Pancreas (tissue), 10 donors: ENCODE results near the gene EVI5L. TPM values are rescaled to one million over a fixed set of nuclear protein-coding genes. Genes with fewer than 3 reads are reported as not detected.

Source experiments
- ATAC-seq, 4 donors: fragments of 200-7000 bp; cut with Tn5 transposase; one replicate each; pipeline versions ENCODE4 v1.8.0 to v1.9.1; 2020; ENCODE audit warnings: mild to moderate bottlenecking in 4 of 4, moderate library complexity in 4 of 4
- DNase-seq, 6 donors: peaks; one replicate each; pipeline ENCODE4 v3.0.0-alpha.2; 2020
- FAIRE-seq: peaks from 2 replicates; lab custom pipeline; 2012; peaks lifted over from hg19 to GRCh38; lab: Jason Lieb, UNC
- H3K27ac ChIP-seq, 4 donors: fragments of 200-600 bp; sonication (generic); 1 replicate in 3 of 4; 2 replicates in 1 of 4; pipeline versions ENCODE4 v1.5.0 to v1.8.0; 2020
- H3K27me3 ChIP-seq, 4 donors: fragments of 200-600 bp; one replicate each; pipeline ENCODE4 v1.8.0; 2021
- H3K36me3 ChIP-seq, 3 donors: fragments of 200-600 bp; sonication (generic) in 1 of 3; one replicate each; pipeline versions ENCODE4 v1.5.0 to v1.8.0; 2020 to 2021
- H3K4me1 ChIP-seq, 3 donors: fragments of 200-600 bp; one replicate each; pipeline ENCODE4 v1.8.0; 2021
- H3K4me3 ChIP-seq, 4 donors: fragments of 200-600 bp; sonication (generic) in 2 of 4; one replicate each; pipeline versions ENCODE4 v1.5.0 to v1.8.0; 2020 to 2021
- H3K9me3 ChIP-seq, 4 donors: fragments of 200-600 bp; one replicate each; pipeline ENCODE4 v1.8.0; 2021
- WGBS, 2 donors: extraction: QIAGEN DNeasy Blood & Tissue Kit; methylation state at CpG; one replicate each; pipeline ENCODE4 v1.1.7; 2013; 5-methylcytosine and 5-hydroxymethylcytosine counted together
- intact Hi-C, 3 donors: fragments of 100-400 bp; cut with DNase I; formaldehyde crosslinking; loops; one replicate each; pipeline versions ENCODE4 v1.11.1 to v1.14.2; 2022
- polyA plus RNA-seq, 2 donors: library from polyadenylated mRNA; stranded (reverse); fragments of 200-250 nt; gene quantifications; one replicate each; pipeline ENCODE4 v1.2.3, GENCODE V29; 2013
- total RNA-seq, 6 donors: library from RNA; stranded (reverse); fragmentation: NEBNext Ultra II Directional in 4 of 6; extraction: Animal tissue kit (Norgen Biotek cat#: 25700) in 4 of 6; gene quantifications; one replicate each; pipeline versions ENCODE4 v1.2.1 to v1.2.4, GENCODE V29; 2021 to 2023
- TF ChIP-seq, protein P1 (sequence below), 4 donors: fragments of 200-600 bp; sonication (generic) in 3 of 4; IDR thresholded peaks; one replicate each; pipeline versions ENCODE4 v1.5.0 to v1.8.0; 2021; ENCODE audit warnings: antibody characterized with exemption in 4 of 4
- donor health status: healthy with polysubstance abuse.
- donor health status: DM: no; HTN: no; CAD: no; lungs with moderate emphysema.
- donor health status: DM: no; HTN: no; CAD: no.
- donor health status: control.
- donor health status: control.
- donor health status: Bipolar disorder and iron deficiency.
- donor health status: DM: yes; HTN: yes; CAD: no.
- donor health status: DM: no; HTN: no; CAD: no.
- donor health status: DM: no; HTN: no; CAD: no.
- donor health status: DM: yes; HTN: yes; CAD: no.

The EVI5L gene
- total and polyA plus RNA-seq, 8 donors, result 3.0 to 9.1 (median 4.8) TPM

DNA sequence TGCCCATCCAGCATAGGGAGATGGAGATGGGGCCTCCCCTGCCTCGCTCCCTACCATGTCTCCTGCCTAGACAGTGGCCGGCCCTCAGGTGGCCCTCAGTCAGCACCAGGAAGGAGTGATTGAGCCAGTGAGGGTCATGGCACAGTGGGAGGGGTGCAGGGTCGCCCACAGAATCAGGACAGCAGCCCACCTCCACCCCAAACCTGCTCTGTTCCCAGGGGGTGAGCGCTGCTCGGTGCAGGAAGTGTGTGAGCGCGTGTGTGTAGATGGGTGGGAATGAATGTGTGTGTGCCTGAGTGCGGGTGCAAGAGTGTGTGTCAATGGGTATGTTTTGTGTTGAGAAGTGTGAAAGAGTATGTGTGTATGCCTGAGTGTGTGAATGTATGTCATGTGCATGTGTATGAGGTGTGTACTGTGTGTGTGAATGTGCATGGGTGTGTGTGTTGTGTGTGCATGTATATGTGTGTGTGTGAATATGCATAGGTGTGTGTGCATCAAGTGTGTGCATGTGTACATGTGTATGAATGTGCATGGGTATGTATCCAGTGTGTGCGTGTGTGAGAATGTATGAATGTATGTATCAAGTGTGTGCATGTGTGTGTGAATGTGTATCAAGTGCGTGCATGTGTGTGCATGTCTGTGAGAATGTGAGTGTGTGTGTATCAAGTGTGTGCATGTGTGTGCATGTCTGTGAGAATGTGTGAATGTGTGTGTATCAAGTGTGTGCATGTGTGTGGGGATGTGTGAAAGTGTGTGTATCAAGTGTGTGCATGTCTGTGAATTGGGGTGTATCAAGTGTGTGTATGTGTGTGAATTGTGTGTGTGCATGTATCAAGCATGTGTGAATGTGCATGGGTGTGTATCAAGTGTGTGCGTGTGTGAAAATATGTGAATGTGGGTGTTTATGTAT, 12.0 kb downstream of the EVI5L start:
- no peak overlapping the region for H3K4me3 ChIP-seq
- TF ChIP-seq, protein P1, sequence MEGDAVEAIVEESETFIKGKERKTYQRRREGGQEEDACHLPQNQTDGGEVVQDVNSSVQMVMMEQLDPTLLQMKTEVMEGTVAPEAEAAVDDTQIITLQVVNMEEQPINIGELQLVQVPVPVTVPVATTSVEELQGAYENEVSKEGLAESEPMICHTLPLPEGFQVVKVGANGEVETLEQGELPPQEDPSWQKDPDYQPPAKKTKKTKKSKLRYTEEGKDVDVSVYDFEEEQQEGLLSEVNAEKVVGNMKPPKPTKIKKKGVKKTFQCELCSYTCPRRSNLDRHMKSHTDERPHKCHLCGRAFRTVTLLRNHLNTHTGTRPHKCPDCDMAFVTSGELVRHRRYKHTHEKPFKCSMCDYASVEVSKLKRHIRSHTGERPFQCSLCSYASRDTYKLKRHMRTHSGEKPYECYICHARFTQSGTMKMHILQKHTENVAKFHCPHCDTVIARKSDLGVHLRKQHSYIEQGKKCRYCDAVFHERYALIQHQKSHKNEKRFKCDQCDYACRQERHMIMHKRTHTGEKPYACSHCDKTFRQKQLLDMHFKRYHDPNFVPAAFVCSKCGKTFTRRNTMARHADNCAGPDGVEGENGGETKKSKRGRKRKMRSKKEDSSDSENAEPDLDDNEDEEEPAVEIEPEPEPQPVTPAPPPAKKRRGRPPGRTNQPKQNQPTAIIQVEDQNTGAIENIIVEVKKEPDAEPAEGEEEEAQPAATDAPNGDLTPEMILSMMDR (IDR thresholded peaks at IDR 0.05), result no peak
- intact Hi-C loops, result no loop called here
- H3K27me3 ChIP-seq, result no peaks in the 10 kb centered on the region
- H3K4me1 ChIP-seq, result no peaks in the 10 kb centered on the region
- H3K9me3 ChIP-seq, result no peaks in the 10 kb centered on the region
- FAIRE-seq, result no peak
- ATAC-seq, result no peak
- 89 to 93% methylated on average over 11 of the region's 11 CpGs for WGBS, 2 donors
- H3K36me3 ChIP-seq, result no peaks in the 10 kb centered on the region
- DNase-seq, result no peak
- no peak overlapping the region for H3K27ac ChIP-seq

DNA sequence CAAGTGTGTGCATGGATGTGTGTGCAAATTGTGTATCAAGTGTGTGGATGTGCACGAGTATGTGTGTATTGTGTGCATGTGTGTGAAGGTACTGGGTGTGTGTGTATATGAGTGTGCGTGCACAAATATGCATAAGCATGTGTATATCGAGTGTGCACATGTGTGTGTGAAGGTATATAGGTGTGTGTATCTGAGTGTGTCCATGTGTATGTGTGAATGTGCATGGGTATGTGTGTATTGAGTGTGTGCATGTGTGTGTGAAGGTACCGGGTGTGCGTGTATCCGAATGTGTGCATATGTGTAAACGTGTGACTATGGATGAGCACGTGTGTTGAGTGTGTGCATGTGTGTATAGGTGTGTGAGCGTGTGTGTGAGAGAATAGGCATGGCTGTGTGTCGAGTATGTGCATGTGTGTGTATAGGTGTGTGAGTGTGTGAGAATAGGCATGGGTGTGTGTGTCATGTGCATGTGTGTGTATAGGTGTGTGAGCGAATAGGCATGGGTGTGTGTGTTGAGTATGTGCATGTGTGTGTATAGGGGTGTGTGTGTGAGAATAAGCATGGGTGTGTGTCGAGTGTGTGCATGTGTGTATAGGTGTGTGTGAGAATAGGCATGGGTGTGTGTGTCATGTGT, 12.8 kb downstream of the EVI5L start:
- DNase-seq (no peak), ATAC-seq (no peak), FAIRE-seq (no peak)
- Histone ChIP-seq H3K27me3 (no peaks in the 10 kb centered on the region), H3K9me3 (no peaks in the 10 kb centered on the region), H3K27ac (no peak overlapping the region), H3K36me3 (no peaks in the 10 kb centered on the region), H3K4me1 (no peaks in the 10 kb centered on the region), H3K4me3 (no peak overlapping the region)
- TF ChIP-seq, protein P1 (IDR thresholded peaks at IDR 0.05), result no peak
- intact Hi-C loops, result no loop called here
- WGBS, 2 donors, result 91 to 96% methylated on average over 12 of the region's 12 CpGs

DNA sequence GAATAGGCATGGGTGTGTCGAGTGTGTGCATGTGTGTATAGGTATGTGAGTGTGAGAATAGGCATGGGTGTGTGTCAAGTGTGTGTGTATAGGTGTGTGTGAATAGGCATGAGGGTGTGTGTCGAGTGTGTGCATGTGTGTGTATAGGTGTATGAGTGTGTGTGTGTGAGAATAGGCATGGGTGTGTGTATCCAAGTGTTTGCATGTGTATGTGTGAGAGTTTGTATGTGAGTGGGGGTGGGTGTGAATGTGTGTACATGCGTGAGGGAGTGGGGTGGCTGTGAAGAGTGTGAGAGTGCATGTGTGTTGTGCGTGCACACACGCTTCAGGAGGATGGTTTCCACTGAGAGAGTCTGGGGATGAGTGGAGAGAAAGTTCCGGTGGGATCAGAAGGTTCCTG, 13.5 kb downstream of the EVI5L start:
- H3K9me3 ChIP-seq, result no peaks in the 10 kb centered on the region
- ATAC-seq (no peak), FAIRE-seq (no peak), DNase-seq (no peak)
- no peaks in the 10 kb centered on the region for H3K36me3 ChIP-seq
- H3K27me3 ChIP-seq, result no peaks in the 10 kb centered on the region
- no peak overlapping the region for H3K4me3 ChIP-seq
- no peaks in the 10 kb centered on the region for H3K4me1 ChIP-seq
- no peak overlapping the region for H3K27ac ChIP-seq
- WGBS, 2 donors, result 90 to 94% methylated on average over 6 of the region's 6 CpGs
- TF ChIP-seq, protein P1 (IDR thresholded peaks at IDR 0.05), result no peak
- intact Hi-C loops, result no loop called here

DNA sequence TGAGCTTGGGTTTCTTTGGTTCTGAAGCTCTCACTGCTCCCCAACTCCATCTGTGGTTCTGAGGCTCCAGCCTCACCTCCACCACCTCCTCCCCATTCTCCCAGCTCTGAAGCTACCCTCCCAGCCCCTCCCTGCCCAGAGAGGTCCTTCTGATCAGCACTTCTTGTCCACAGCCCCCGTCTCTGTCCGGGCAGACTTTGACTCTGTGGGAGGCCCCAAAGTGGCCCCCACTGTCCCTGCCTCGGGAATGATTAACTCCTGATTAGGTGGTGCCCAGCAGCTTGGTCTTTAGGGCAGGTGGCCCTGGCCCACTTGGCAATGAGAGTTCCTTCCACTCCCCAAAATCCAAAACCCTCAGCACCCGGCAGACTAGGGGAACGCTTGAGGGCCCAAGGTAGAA, 14.4 kb downstream of the EVI5L start:
- ATAC-seq (no peak), DNase-seq (no peak), FAIRE-seq (no peak)
- intact Hi-C loops, result no loop called here
- no peak overlapping the region for H3K27ac ChIP-seq
- no peaks in the 10 kb centered on the region for H3K9me3 ChIP-seq
- no peaks in the 10 kb centered on the region for H3K36me3 ChIP-seq
- TF ChIP-seq, protein P1 (IDR thresholded peaks at IDR 0.05), result no peak
- no peaks in the 10 kb centered on the region for H3K4me1 ChIP-seq
- no peak overlapping the region for H3K4me3 ChIP-seq
- H3K27me3 ChIP-seq, result no peaks in the 10 kb centered on the region
- WGBS, 2 donors, result 65 to 66% methylated on average over 5 of the region's 5 CpGs

DNA sequence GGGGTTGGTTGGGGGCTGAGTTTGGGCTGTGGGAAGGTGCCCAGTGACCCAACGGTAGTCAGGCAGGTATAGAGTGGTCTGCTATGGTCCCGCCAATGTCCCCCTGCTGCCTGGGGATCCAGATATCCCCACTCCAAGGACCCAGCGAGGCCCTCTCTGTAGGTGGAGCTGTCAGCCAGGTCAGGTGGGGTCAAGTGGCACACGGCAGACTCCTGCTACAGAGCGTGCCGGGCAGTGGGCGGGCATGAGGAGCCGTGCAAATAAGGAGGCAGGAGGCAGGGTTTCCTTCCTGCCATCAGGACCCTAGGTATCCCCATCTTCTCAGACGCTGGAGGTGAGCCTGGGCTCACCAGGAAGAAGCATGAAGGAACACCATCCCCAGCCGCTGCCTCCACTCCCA, 14.9 kb downstream of the EVI5L start:
- Histone ChIP-seq H3K9me3 (no peaks in the 10 kb centered on the region), H3K36me3 (no peaks in the 10 kb centered on the region), H3K4me1 (no peaks in the 10 kb centered on the region), H3K27me3 (no peaks in the 10 kb centered on the region), H3K27ac (no peak overlapping the region), H3K4me3 (no peak overlapping the region)
- 84% methylated on average over 9 to 10 of the region's 10 CpGs for WGBS, 2 donors
- intact Hi-C loops, result no loop called here
- no peak for FAIRE-seq
- TF ChIP-seq, protein P1 (IDR thresholded peaks at IDR 0.05), result no peak
- ATAC-seq, result no peak
- DNase-seq, result no peak
